Progenitor cell of endocrine pancreas (in vitro differentiated cells): ENCODE data around the gene WNT3A. TPM values are rescaled to one million over a fixed set of nuclear protein-coding genes. Genes with fewer than 3 reads are reported as not detected.
A peak's percentile ranks its signal among the peaks of the same experiment; 100 is the strongest.

ENCODE experiments used
- DNase-seq: peaks from one replicate; pipeline ENCODE4 v3.0.0; 2021; ENCODE audit warnings: low spot score; ENCODE audit not compliant: unreplicated experiment
- H3K27ac Mint-ChIP-seq: 2 replicates; pipeline ENCODE4 v1.8.0; 2021; ENCODE audit warnings: mild to moderate bottlenecking, moderate library complexity, mixed read lengths
- H3K27me3 Mint-ChIP-seq: 2 replicates; pipeline ENCODE4 v1.8.0; 2021; ENCODE audit warnings: mixed read lengths
- H3K36me3 Mint-ChIP-seq: 2 replicates; pipeline ENCODE4 v1.8.0; 2022; ENCODE audit warnings: mixed read lengths; ENCODE audit not compliant: insufficient read depth
- H3K4me1 Mint-ChIP-seq: 2 replicates; pipeline ENCODE4 v1.8.0; 2021; ENCODE audit warnings: low read depth, mixed read lengths
- H3K4me3 Mint-ChIP-seq: 2 replicates; pipeline ENCODE4 v1.8.0; 2021; ENCODE audit warnings: low read depth, mild to moderate bottlenecking, moderate library complexity, mixed read lengths
- H3K9me3 Mint-ChIP-seq: 2 replicates; pipeline ENCODE4 v1.8.0; 2021; ENCODE audit warnings: low read depth, mixed read lengths
- CTCF ChIP-seq: fragments of 200-600 bp; sonication (generic); IDR thresholded peaks from one replicate; pipeline ENCODE4 v1.5.0; 2021; ENCODE audit warnings: antibody characterized with exemption, mild to moderate bottlenecking; ENCODE audit not compliant: unreplicated experiment
- total RNA-seq: library from RNA; stranded (reverse); gene quantifications from 2 replicates; pipeline ENCODE4 v1.2.1, GENCODE V29; 2021

The WNT3A gene
- total RNA-seq, 1 donor from 2014 or later, result not detected

DNA sequence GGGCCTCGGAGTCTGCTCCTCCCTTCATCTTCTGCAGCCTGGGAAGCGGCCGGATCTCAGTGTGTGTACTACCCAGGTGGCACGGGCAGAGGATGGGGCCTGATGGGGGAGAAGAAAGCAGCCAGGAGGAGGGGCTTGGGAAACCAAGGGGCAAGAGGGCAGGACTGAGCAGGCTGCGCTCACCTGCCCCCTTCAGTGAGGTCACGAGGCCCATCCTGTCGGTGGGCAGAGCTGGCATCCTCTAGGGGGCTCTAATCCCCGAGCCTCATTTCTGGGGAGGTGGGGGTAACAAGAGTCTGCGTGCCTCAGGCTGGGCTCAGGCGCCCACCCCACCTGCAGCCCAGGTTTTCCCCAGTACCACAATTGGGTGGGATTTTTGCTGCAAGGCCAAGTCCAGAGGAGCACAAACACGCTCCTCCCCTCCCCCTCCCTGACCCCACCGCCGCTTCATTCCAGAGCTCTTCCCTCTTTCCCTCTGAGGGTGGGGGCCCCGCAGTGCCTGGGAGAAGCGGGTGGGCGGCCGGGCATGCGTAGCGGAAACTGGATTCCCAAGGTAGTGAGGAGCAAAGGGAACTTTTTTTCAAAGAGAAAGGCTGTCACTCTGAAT is 1.8 kb upstream of the WNT3A start:
- no peaks in the 10 kb centered on the region for H3K9me3 Mint-ChIP-seq
- no peak for DNase-seq
- no peak overlapping the region for H3K27ac Mint-ChIP-seq
- H3K4me3 Mint-ChIP-seq, result no peak overlapping the region
- peaks cover 3% of the 10 kb centered on the region for H3K4me1 Mint-ChIP-seq
- peaks cover 83% of the 10 kb centered on the region for H3K27me3 Mint-ChIP-seq
- TF ChIP-seq CTCF, result peak; percentile 13
- H3K36me3 Mint-ChIP-seq, result no peaks in the 10 kb centered on the region

DNA sequence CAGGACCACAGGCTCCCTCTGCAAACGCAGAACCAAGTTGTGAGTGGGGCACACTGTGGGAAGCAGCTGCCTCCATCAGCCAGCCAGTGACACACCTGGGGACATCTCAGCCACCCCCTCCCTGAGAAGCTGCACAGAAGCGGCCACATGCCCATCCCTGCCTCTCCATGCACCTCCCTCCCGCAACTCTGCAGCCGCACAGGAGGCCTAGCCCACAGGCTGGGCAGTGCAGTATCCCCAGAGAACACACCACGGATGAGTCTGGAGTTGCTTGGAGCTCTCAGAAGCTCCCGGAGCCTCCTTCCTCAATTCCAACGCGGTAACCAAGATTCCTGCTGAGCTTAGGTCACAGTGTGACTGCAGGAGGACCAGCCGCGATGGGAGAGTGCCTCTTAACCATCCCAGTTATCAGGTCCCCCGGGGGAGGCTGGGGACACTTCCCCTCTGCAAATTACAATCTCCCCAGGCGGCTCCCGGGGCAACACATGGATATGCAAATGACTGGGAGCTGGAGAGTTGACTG is 1.2 kb upstream of the WNT3A start:
- Mint-ChIP-seq H3K9me3 (no peaks in the 10 kb centered on the region), H3K27me3 (peaks cover 84% of the 10 kb centered on the region)
- DNase-seq, result peak; percentile 5

DNA sequence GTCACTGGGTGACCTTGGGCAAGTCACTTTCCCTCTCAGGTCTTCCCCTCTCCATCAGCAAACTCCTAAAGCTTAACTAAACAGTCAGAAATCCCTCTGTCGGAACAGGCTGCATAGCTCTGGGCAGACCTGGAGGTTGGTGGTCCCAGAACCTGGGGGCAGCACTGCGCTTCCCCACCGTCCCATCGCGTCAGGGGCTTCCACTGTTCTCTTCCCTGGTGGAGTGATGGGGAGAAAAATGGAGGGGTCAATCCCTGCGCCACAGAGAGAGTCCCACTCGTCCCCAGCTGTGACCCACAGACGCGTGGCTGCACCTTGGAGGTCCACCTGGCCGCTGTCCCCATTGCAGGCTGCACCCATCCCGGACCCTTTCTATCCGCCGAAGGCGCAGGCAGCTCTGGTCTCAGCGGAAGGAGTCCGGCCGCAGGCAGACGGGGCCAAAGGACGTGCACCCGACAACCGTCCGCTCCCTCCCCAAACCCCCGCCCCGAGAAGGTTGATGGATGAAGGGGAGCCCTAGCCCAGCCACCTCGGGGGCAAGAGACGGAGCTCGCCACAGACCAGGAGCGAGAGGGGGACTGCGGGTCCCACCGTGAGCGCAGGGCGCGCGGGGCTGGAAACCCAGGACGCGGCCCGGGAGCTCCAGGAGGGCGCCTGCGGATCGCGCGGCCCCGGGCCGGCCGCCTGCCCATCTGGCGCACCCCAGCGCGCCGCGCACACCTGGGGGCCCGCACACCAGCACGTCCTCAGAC is 588 bp upstream of the WNT3A start:
- H3K36me3 Mint-ChIP-seq, result no peaks in the 10 kb centered on the region
- H3K27me3 Mint-ChIP-seq, result peaks cover 86% of the 10 kb centered on the region
- H3K9me3 Mint-ChIP-seq, result no peaks in the 10 kb centered on the region
- H3K4me3 Mint-ChIP-seq, result no peak overlapping the region
- DNase-seq, result peak; percentile 8
- peaks cover 3% of the 10 kb centered on the region for H3K4me1 Mint-ChIP-seq
- H3K27ac Mint-ChIP-seq, result no peak overlapping the region
- TF ChIP-seq CTCF, result no peak

More for the DNA sequence above, 1.2 kb upstream of the WNT3A start:
- Mint-ChIP-seq H3K27ac (no peak overlapping the region), H3K36me3 (no peaks in the 10 kb centered on the region), H3K4me3 (no peak overlapping the region), H3K4me1 (peaks cover 3% of the 10 kb centered on the region)
- TF ChIP-seq CTCF, result no peak

GRCh38 chr1:228007049-228007800 is 427 bp downstream of the WNT3A start:
- no peak for TF ChIP-seq CTCF
- DNase-seq, result peak; percentile 16
- H3K36me3 Mint-ChIP-seq, result no peaks in the 10 kb centered on the region
- peak overlapping the region; percentile 83 for H3K27ac Mint-ChIP-seq
- H3K27me3 Mint-ChIP-seq, result peaks cover 86% of the 10 kb centered on the region
- H3K9me3 Mint-ChIP-seq, result no peaks in the 10 kb centered on the region
- H3K4me1 Mint-ChIP-seq, result peaks cover 3% of the 10 kb centered on the region
- H3K4me3 Mint-ChIP-seq, result peak overlapping the region; percentile 26

DNA sequence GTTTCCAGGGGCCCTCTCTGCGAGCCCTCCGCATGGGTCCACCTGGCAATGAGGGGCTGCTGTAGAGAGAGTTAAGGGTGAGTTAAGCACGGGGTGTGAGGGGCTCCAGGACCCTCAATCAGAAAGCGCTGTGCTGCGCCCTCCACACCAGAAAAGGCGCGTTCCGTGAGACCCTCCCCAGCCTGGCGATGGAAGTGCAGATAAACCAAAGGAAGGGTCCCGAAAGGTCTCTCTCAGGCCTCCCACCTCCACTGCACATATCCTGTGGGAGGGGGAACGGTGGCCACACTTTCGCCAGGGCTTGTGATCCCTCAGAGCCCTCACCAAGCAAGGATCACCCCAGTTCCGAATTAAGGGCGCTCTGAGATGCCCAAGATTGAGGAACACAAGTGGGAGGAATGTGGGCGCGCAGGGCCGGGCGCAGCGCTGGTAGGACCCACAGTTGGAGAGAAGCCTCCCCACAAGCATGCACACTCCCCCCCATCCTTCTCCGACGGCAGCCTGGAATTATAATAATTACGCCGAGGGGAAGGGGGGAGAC is 1.1 kb downstream of the WNT3A start:
- DNase-seq, result peak; percentile 4

More for the DNA sequence above, 1.1 kb downstream of the WNT3A start:
- Mint-ChIP-seq H3K36me3 (no peaks in the 10 kb centered on the region), H3K4me3 (no peak overlapping the region), H3K27me3 (peaks cover 85% of the 10 kb centered on the region), H3K4me1 (peaks cover 3% of the 10 kb centered on the region), H3K27ac (no peak overlapping the region), H3K9me3 (no peaks in the 10 kb centered on the region)
- no peak for TF ChIP-seq CTCF
